ENCODE measurements around the gene SCUBE1. TPM values are rescaled to one million over a fixed set of nuclear protein-coding genes. Genes with fewer than 3 reads are reported as not detected.

SCUBE1 gene
- total and polyA plus RNA-seq, 2 of the 4 experiments (the other 2 are of a cell fraction), result not detected

- no peak overlapping the region for H3K9ac ChIP-seq (ENCODE audit: low read depth, low read length)
- no peak overlapping the region for H2BK120ac ChIP-seq (ENCODE audit: low read depth, low read length)
- H2BK20ac ChIP-seq (ENCODE audit: low read depth, low read length), result no peak overlapping the region
- no peaks in the 10 kb centered on the region for H3K36me3 ChIP-seq (ENCODE audit: control insufficient read depth, insufficient read depth, low read length)
- dilution Hi-C loops (cut with HindIII; ENCODE audit: low sequenced_read_pairs, unreplicated experiment), result no loop called here
- TF ChIP-seq MAFK (IDR thresholded peaks at IDR 0.05; ENCODE audit: low read depth, low read length) (no peak), CEBPB (IDR thresholded peaks at IDR 0.05; ENCODE audit: low read depth, low read length) (no peak), POLR2A (IDR thresholded peaks at IDR 0.05; ENCODE audit: low read depth, low read length) (no peak), FOS (IDR thresholded peaks at IDR 0.05; ENCODE audit: low read depth, low read length) (no peak), NFE2L2 (IDR thresholded peaks at IDR 0.05; ENCODE audit: low read depth, low read length) (no peak), BHLHE40 (IDR thresholded peaks at IDR 0.05; ENCODE audit: low read depth, low read length) (no peak), MXI1 (IDR thresholded peaks at IDR 0.05; ENCODE audit: borderline replicate concordance, low read depth, low read length) (no peak), SMC3 (IDR thresholded peaks at IDR 0.05; ENCODE audit: low read depth, low read length) (no peak), CTCF (conservative IDR thresholded peaks at IDR 0.05; ENCODE audit: low read depth, low read length) (no peak), RCOR1 (IDR thresholded peaks at IDR 0.05; ENCODE audit: insufficient replicate concordance, low read length) (no peak), CHD1 (IDR thresholded peaks at IDR 0.05; ENCODE audit: low read depth, low read length) (no peak)
- TF ChIP-seq, protein P1, sequence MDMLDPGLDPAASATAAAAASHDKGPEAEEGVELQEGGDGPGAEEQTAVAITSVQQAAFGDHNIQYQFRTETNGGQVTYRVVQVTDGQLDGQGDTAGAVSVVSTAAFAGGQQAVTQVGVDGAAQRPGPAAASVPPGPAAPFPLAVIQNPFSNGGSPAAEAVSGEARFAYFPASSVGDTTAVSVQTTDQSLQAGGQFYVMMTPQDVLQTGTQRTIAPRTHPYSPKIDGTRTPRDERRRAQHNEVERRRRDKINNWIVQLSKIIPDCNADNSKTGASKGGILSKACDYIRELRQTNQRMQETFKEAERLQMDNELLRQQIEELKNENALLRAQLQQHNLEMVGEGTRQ (IDR thresholded peaks at IDR 0.05; ENCODE audit: low read depth, low read length), result no peak
- TF ChIP-seq, protein P2, sequence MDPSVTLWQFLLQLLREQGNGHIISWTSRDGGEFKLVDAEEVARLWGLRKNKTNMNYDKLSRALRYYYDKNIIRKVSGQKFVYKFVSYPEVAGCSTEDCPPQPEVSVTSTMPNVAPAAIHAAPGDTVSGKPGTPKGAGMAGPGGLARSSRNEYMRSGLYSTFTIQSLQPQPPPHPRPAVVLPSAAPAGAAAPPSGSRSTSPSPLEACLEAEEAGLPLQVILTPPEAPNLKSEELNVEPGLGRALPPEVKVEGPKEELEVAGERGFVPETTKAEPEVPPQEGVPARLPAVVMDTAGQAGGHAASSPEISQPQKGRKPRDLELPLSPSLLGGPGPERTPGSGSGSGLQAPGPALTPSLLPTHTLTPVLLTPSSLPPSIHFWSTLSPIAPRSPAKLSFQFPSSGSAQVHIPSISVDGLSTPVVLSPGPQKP (IDR thresholded peaks at IDR 0.05; ENCODE audit: borderline replicate concordance, low read depth, low read length), result no peak
- in situ Hi-C loops (cut with MboI; ENCODE audit: low sequenced_read_pairs), result no loop called here
- no peak for DNase-seq
- POLR2A ChIA-PET (ENCODE audit: unreplicated experiment), result no interaction called here
- no peak overlapping the region for H2BK5ac ChIP-seq (ENCODE audit: low read depth, low read length, poor library complexity, severe bottlenecking)
- H2AK5ac ChIP-seq (ENCODE audit: low read depth, low read length), result no peak overlapping the region
- no peak overlapping the region for H4K91ac ChIP-seq (ENCODE audit: insufficient read depth, low read depth, low read length)
- H2AK9ac ChIP-seq (replicated peaks; ENCODE audit: low read depth, low read length, poor library complexity), result no peak overlapping the region
- WGBS, 2 experiments (ENCODE audit: extremely low coverage in 2 of 2, insufficient read length in 1 of 2), result no CpG with 5 or more reads among the region's 8 CpGs
- no peaks in the 10 kb centered on the region for H3K9me1 ChIP-seq (ENCODE audit: insufficient read depth, low read length)
- H3K56ac ChIP-seq (ENCODE audit: extremely low read depth, insufficient read depth, low read length), result no peak overlapping the region
- H3K27ac ChIP-seq (ENCODE audit: insufficient read depth, low read length), result no peak overlapping the region
- H3K4me2 ChIP-seq (ENCODE audit: low read depth, low read length), result no peak overlapping the region
- H3K4me3 ChIP-seq (ENCODE audit: insufficient read depth, low read depth, low read length), result no peak overlapping the region
- peaks cover 25% of the 10 kb centered on the region for H3K27me3 ChIP-seq (ENCODE audit: control insufficient read depth, insufficient read depth, low read length)
- H2AFZ ChIP-seq (replicated peaks; ENCODE audit: low read length, poor library complexity), result peak overlapping the region; percentile 51
- H3K23ac ChIP-seq (ENCODE audit: low read depth, low read length), result no peak overlapping the region
- no peaks in the 10 kb centered on the region for H4K20me1 ChIP-seq (ENCODE audit: insufficient read depth, low read length)
- CTCF ChIA-PET, result no interaction called here
- no TSS peak for BruUV-seq (replicated peaks)
- H3K4me1 ChIP-seq (ENCODE audit: control insufficient read depth, insufficient read depth, low read length), result no peaks in the 10 kb centered on the region
- no peak overlapping the region for H3K14ac ChIP-seq (replicated peaks; ENCODE audit: low read depth, low read length)
- H4K8ac ChIP-seq (ENCODE audit: low read depth in 2 of 2, low read length in 2 of 2), result no peak overlapping the region
- no peak overlapping the region for H4K5ac ChIP-seq (ENCODE audit: low read depth, low read length)
- peak; percentile 56 for ATAC-seq (ENCODE audit: low read depth)
- intact Hi-C loops (cut with micrococcal nuclease), result no loop called here
- no peaks in the 10 kb centered on the region for H3K9me3 ChIP-seq (ENCODE audit: control insufficient read depth, insufficient read depth, low read length)
- no peak overlapping the region for H3K4ac ChIP-seq (ENCODE audit: low read depth, low read length)
- H3K18ac ChIP-seq (ENCODE audit: low read depth, low read length), result no peak overlapping the region
- H3K79me1 ChIP-seq (ENCODE audit: low read depth in 1 of 2, low read length in 2 of 2), result no peaks in the 10 kb centered on the region
- no peak overlapping the region for H2BK15ac ChIP-seq (ENCODE audit: low read depth, low read length)
Observed at GRCh38 chr22:43213051-43213450, 130.1 kb downstream of the SCUBE1 start.

Data from IMR-90 (cell line).